Smooth muscle cell of the brain vasculature (primary cell): ENCODE results near the gene PCGF3.
A peak's percentile ranks its signal among the peaks of the same experiment; 100 is the strongest.

Source experiments
- DNase-seq: peaks from one replicate; pipeline ENCODE4 v3.0.0-alpha.2; 2012; ENCODE audit warnings: low read depth, low spot score

Gene PCGF3

GRCh38 chr4:780716-781492 lies 75.3 kb downstream of the PCGF3 start:
- DNase-seq, result no peak

- DNase-seq, result peak; percentile 99
These were observed 76.0 kb downstream of the PCGF3 start for GRCh38 chr4:781493-782216.

- no peak for DNase-seq
These were observed 79.0 kb downstream of the PCGF3 start for GRCh38 chr4:784401-785331.

- no peak for DNase-seq
These were observed 79.9 kb downstream of the PCGF3 start for GRCh38 chr4:785332-786073.

- DNase-seq, result no peak
These were observed 80.6 kb downstream of the PCGF3 start for GRCh38 chr4:786074-786741.

- DNase-seq, result no peak
These were observed 81.2 kb downstream of the PCGF3 start for GRCh38 chr4:786861-787300.

- DNase-seq, result no peak
These were observed 81.9 kb downstream of the PCGF3 start for GRCh38 chr4:787561-787981.

GRCh38 chr4:788006-788635 lies 82.5 kb downstream of the PCGF3 start:
- DNase-seq, result no peak

GRCh38 chr4:788636-789297 lies 83.1 kb downstream of the PCGF3 start:
- no peak for DNase-seq

GRCh38 chr4:789571-790465 lies 84.2 kb downstream of the PCGF3 start:
- DNase-seq, result no peak

- DNase-seq, result no peak
These were observed 84.8 kb downstream of the PCGF3 start for GRCh38 chr4:790466-790820.

- no peak for DNase-seq
These were observed 85.7 kb downstream of the PCGF3 start for GRCh38 chr4:791252-791897.

GRCh38 chr4:791898-792625 lies 86.4 kb downstream of the PCGF3 start:
- DNase-seq, result no peak

GRCh38 chr4:792626-793092 lies 87.0 kb downstream of the PCGF3 start:
- DNase-seq, result no peak

- DNase-seq, result no peak
These were observed 87.6 kb downstream of the PCGF3 start for GRCh38 chr4:793093-793861.

- DNase-seq, result no peak
These were observed 88.4 kb downstream of the PCGF3 start for GRCh38 chr4:793941-794621.
